Measurements from ENCODE around the gene SLC47A1.
"Not testable (repeated sequence)": the region's sequence is repeated elsewhere in the genome, so short reads cannot be mapped to it uniquely, and the experiment has no call there.

Gene SLC47A1, protein sequence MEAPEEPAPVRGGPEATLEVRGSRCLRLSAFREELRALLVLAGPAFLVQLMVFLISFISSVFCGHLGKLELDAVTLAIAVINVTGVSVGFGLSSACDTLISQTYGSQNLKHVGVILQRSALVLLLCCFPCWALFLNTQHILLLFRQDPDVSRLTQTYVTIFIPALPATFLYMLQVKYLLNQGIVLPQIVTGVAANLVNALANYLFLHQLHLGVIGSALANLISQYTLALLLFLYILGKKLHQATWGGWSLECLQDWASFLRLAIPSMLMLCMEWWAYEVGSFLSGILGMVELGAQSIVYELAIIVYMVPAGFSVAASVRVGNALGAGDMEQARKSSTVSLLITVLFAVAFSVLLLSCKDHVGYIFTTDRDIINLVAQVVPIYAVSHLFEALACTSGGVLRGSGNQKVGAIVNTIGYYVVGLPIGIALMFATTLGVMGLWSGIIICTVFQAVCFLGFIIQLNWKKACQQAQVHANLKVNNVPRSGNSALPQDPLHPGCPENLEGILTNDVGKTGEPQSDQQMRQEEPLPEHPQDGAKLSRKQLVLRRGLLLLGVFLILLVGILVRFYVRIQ

DNA sequence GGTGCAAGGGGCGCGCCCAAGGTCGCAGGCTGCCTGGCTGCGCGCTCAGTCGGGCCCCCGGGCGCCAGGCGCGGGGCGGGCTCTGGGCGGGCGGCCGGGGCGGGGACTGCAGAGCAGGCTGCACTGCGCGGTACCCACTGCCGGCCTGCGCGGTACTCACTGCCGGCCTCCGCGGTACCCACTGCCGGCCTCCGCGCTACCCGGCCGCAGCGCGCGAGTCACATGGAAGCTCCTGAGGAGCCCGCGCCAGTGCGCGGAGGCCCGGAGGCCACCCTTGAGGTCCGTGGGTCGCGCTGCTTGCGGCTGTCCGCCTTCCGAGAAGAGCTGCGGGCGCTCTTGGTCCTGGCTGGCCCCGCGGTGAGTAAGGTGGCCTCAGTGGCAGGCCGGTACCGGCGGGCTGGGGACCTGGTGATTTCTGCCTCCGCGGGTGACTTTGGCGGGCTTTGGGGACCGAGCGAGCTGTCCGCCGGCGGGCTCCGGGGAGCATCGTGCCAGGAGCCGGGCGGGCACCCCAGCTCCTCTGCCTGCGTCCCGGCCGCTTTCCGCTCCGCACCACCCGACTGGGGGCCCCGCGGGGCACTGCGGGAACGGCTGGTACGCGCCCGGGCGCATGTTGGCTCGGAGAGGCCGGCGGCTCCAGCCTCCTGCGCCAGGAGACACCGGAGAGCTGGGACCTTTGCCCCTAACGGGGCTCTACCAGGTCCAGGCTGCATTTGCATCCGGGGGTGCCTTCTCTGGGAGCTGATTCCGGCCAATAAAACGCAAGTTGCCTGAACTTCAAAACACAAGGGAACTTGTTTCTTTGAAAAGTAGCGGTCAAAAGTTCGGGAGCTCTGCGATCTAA lies at the start of gene SLC47A1:
Gene SLC47A1, plus strand, starts transcription at position 137 of the 844 bp plus-strand sequence. Its CDS starts 86 bp downstream, at position 223.
- no peak for DNase-seq (ENCODE audit: low read depth)

DNA sequence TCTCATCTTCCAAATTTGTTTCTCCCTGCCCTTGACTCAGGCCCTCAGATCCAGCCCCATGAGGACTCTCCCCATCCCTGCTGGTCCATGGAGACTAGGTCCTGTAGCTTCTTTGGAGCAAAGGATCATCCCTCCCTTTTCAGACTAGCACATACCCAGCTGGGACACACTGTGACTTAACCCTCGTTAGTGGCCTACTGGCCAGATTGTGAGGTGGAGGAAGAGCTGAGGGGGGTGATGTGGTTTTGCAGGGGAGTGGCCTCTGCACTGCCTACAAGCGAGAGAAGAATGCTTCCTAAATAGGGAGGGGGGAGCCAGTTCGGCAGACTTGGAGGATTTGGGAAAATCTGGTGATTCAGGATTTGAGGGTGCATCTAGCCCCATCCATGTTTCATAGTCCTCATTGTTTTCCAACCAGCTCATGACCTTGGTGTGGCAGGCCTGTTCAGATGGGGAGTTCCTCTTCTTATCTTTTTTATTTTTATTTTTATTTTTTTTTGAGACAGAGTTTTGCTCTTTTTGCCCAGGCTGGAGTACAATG lies 47.8 kb upstream of the SLC47A1 start:
- no peak for DNase-seq (ENCODE audit: low read depth)

GRCh38 chr17:19486351-19487023 lies 47.2 kb upstream of the SLC47A1 start:
- DNase-seq (ENCODE audit: low read depth): no peak

DNA sequence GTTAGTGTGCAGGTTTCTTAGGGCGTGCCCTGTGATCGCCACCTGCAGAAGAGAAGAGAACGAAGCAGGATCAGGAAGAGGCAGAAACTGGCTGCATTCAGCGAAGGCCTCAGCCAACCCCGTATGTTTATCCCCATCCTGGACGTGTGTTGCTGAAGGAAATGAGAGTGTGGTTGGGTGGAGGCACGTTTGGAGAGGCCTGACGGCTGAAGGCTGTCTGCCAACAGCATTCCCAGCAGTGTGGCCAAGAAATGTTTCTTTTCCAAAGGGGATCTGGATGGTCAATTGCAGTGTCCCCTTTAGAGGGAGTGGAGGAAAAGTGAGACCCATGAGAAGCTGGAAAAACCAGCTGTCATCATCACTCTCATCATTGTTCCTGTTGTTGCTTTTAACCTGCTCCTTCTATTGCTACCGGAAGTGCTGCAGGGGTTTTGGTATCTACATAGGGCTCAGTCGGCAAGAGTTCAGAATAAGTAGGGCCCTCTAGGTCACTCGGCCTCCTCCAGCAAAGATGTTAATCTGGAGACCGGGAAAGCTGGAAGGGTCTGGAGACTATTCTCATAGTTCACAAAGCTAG lies 46.5 kb upstream of the SLC47A1 start:
- DNase-seq (ENCODE audit: low read depth): no peak

GRCh38 chr17:19492141-19492540 lies 41.5 kb upstream of the SLC47A1 start:
- no peak for DNase-seq (ENCODE audit: low read depth)

GRCh38 chr17:19494961-19495806 lies 38.5 kb upstream of the SLC47A1 start:
- no peak for DNase-seq (ENCODE audit: low read depth)

GRCh38 chr17:19495828-19496528 lies 37.7 kb upstream of the SLC47A1 start:
- DNase-seq (ENCODE audit: low read depth): no peak

- no peak for DNase-seq (ENCODE audit: low read depth)
Observed at GRCh38 chr17:19497624-19498023, 36.0 kb upstream of the SLC47A1 start.

GRCh38 chr17:19501219-19501618 lies 32.4 kb upstream of the SLC47A1 start:
- DNase-seq (ENCODE audit: low read depth): no peak

DNA sequence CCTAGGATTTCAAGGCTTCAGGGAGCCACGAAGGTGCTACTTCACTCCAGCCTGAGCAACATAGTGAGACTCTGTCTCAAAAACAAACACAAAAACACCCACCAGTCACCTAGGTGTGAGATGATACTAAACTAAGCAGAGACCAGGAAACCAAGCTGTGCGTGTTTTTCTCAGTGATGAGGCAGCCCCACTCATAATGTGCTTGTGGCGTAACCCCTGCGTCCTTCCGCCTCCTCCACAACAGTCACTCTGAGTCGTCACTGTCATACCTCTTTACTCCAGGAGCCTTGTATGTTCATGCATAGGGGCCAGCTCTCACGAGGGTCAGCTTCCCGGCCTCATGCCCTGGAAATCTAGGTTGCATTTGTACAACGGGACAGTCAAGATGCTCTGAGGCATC lies 31.1 kb upstream of the SLC47A1 start:
- no peak for DNase-seq (ENCODE audit: low read depth)

DNA sequence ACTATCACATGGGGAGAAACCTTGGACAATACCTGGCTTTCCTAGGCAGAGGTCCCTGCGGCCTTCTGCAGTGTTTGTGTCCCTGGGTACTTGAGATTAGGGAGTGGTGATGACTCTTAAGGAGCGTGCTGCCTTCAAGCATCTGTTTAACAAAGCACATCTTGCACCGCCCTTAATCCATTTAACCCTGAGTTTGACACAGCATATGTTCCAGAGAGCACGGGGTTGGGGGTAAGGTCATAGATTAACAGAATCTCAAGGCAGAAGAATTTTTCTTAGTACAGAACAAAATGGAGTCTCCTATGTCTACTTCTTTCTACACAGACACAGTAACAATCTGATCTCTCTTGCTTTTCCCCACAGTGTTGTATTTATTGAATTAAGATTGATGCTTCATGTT lies 28.1 kb upstream of the SLC47A1 start:
- not testable (repeated sequence) for DNase-seq (ENCODE audit: low read depth)

GRCh38 chr17:19507775-19508576 lies 25.7 kb upstream of the SLC47A1 start:
- DNase-seq (ENCODE audit: low read depth): peak; percentile 76

- no peak for DNase-seq (ENCODE audit: low read depth)
Observed at GRCh38 chr17:19508577-19508867, 25.1 kb upstream of the SLC47A1 start.

- not testable (repeated sequence) for DNase-seq (ENCODE audit: low read depth)
Observed at GRCh38 chr17:19509281-19509852, 24.3 kb upstream of the SLC47A1 start.

- DNase-seq (ENCODE audit: low read depth): no peak
Observed at GRCh38 chr17:19510903-19511302, 22.8 kb upstream of the SLC47A1 start.

DNA sequence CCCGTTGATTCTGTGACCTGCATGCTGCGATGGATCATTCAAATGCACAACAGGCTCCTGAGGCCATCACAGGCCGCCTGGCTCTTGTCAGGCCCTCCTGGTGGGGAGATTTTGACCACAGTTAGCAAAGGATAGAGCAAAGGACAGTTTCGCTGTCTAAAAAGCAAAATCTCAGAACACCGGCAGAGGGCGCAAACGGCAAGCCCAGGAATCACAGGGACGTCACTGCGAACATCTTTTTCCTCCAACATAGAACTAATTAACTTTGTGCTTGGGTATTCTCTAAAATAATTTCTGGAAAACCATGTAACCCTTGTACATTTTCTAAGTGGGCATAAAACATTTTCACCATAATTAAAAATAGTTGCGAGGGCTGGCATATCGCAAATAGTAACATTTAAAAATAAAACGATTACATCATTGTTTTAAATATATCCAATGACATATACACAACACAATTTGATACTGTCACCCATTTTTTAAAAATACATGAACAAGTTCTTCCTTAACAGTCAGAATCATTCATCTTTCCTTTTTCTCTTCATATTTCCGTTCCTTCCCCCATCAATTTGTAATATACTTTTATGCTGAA lies 19.7 kb upstream of the SLC47A1 start:
- no peak for DNase-seq (ENCODE audit: low read depth)

DNA sequence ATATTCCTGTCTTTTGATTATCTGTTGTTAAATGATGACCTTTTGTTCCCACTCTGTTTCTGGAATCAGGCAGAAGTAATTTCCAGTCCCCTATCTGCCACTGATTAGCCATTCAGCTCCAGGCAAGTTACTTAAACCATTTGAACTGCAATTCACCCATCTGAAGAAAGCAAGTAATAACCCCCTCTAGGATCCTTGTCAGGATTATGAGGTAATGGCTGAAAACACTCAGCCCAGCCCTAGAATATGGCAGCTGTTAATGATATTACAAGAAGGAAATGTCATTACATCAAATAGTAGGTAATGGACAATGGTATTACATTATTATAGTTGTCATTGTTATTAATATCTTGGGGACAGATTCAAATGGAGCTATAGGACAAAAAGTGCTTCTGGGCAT lies 16.0 kb upstream of the SLC47A1 start:
- no peak for DNase-seq (ENCODE audit: low read depth)

Measured in GM04503 (cell line).